HepG2 (cell line): Measurements from ENCODE around the gene XRCC5. TPM values are rescaled to one million over a fixed set of nuclear protein-coding genes. Genes with fewer than 3 reads are reported as not detected.

ENCODE experiments used
- ARID4A ChIP-seq: sonication (generic); formaldehyde crosslinking; IDR thresholded peaks from 2 replicates; pipeline ENCODE4 v1.5.0; 2020; ENCODE audit warnings: mild to moderate bottlenecking, missing genetic modification reagents, borderline replicate concordance
- HDAC2 ChIP-seq: sonication (generic); formaldehyde crosslinking; IDR thresholded peaks from 2 replicates; pipeline ENCODE4 v1.4.0; 2020; ENCODE audit warnings: missing genetic modification reagents
- HNRNPH1 ChIP-seq: fragments of 200-400 bp; formaldehyde crosslinking; optimal IDR thresholded peaks from 2 replicates; pipeline ENCODE3; 2017; ENCODE audit warnings: mild to moderate bottlenecking, low read depth, low read length
- LBX2 ChIP-seq: sonication (generic); formaldehyde crosslinking; IDR thresholded peaks from 2 replicates; pipeline ENCODE4 v1.5.0; 2020; ENCODE audit warnings: missing genetic modification reagents, mild to moderate bottlenecking, borderline replicate concordance
- NFIC ChIP-seq: IDR thresholded peaks from 2 replicates; pipeline ENCODE4 v1.6.1; 2012; ENCODE audit warnings: mild to moderate bottlenecking, low read length, inconsistent platforms
- PATZ1 ChIP-seq: sonication (generic); formaldehyde crosslinking; IDR thresholded peaks from 2 replicates; pipeline ENCODE4 v1.4.0; 2020; ENCODE audit warnings: missing genetic modification reagents
- REL ChIP-seq: sonication (generic); formaldehyde crosslinking; conservative IDR thresholded peaks from 2 replicates; pipeline ENCODE4 v1.8.0; 2022; ENCODE audit warnings: mild to moderate bottlenecking, missing genetic modification reagents, moderate library complexity
- SOX5 ChIP-seq: IDR thresholded peaks from 2 replicates; pipeline ENCODE4 v1.6.1; 2016; ENCODE audit warnings: borderline replicate concordance
- ZNF251 ChIP-seq: sonication (generic); formaldehyde crosslinking; IDR thresholded peaks from 2 replicates; pipeline ENCODE4 v1.9.0; 2021; ENCODE audit warnings: mild to moderate bottlenecking, missing genetic modification reagents
- ZNF558 ChIP-seq: sonication (generic); formaldehyde crosslinking; IDR thresholded peaks from 2 replicates; pipeline ENCODE4 v1.9.0; 2022; ENCODE audit warnings: mild to moderate bottlenecking, missing genetic modification reagents, borderline replicate concordance
- ZNF816 ChIP-seq: sonication (generic); formaldehyde crosslinking; IDR thresholded peaks from 2 replicates; pipeline ENCODE4 v1.8.0; 2022; ENCODE audit warnings: missing genetic modification reagents, mild to moderate bottlenecking, borderline replicate concordance
- polyA plus RNA-seq, 8 experiments: library from polyadenylated mRNA; depleted of rRNA in 3 of 8; stranded (reverse) in 7 of 8; unstranded in 1 of 8; fragments of >200 nt; fragmentation: Illumina TruSeq in 4 of 8; extraction: Trizol in 4 of 8; gene quantifications; 2 replicates each; pipeline versions ENCODE4 v1.2.1 to v1.2.3, GENCODE V29; 2011 to 2016; ENCODE audit warnings: low read depth in 4 of 8, missing spikeins in 1 of 8, mixed read lengths in 1 of 8; ENCODE audit not compliant: insufficient read depth in 1 of 8
- total RNA-seq, 5 experiments: library from RNA; depleted of rRNA; stranded (reverse); fragments of >200 nt; fragmentation: Illumina TruSeq; extraction: Trizol; gene quantifications; 2 replicates each; pipeline ENCODE4 v1.2.3, GENCODE V29; 2016; ENCODE audit warnings: low read depth in 1 of 5
- TF ChIP-seq, protein P1 (sequence below), 2 experiments: fragments of 450-650 bp in 1 of 2; sonication (generic) in 1 of 2; formaldehyde crosslinking in 1 of 2; IDR thresholded peaks; 2 replicates each; pipeline versions ENCODE4 v1.6.1 to v1.8.0; 2016 to 2022; ENCODE audit warnings: antibody characterized with exemption in 1 of 2, mild to moderate bottlenecking in 1 of 2, missing genetic modification reagents in 1 of 2

The XRCC5 gene
- total and polyA plus RNA-seq, 2 of the 13 experiments (the other 11 are each of a cell fraction or from before 2014, with no cell fraction given) = 264 to 454 TPM

- peak; percentile 63 for TF ChIP-seq PATZ1 (CRISPR knock-in tag)
- TF ChIP-seq ARID4A (CRISPR knock-in tag) = peak; percentile 56
- no peak for TF ChIP-seq NFIC
- TF ChIP-seq ZNF251 (CRISPR knock-in tag) = no peak
- TF ChIP-seq, protein P1, sequence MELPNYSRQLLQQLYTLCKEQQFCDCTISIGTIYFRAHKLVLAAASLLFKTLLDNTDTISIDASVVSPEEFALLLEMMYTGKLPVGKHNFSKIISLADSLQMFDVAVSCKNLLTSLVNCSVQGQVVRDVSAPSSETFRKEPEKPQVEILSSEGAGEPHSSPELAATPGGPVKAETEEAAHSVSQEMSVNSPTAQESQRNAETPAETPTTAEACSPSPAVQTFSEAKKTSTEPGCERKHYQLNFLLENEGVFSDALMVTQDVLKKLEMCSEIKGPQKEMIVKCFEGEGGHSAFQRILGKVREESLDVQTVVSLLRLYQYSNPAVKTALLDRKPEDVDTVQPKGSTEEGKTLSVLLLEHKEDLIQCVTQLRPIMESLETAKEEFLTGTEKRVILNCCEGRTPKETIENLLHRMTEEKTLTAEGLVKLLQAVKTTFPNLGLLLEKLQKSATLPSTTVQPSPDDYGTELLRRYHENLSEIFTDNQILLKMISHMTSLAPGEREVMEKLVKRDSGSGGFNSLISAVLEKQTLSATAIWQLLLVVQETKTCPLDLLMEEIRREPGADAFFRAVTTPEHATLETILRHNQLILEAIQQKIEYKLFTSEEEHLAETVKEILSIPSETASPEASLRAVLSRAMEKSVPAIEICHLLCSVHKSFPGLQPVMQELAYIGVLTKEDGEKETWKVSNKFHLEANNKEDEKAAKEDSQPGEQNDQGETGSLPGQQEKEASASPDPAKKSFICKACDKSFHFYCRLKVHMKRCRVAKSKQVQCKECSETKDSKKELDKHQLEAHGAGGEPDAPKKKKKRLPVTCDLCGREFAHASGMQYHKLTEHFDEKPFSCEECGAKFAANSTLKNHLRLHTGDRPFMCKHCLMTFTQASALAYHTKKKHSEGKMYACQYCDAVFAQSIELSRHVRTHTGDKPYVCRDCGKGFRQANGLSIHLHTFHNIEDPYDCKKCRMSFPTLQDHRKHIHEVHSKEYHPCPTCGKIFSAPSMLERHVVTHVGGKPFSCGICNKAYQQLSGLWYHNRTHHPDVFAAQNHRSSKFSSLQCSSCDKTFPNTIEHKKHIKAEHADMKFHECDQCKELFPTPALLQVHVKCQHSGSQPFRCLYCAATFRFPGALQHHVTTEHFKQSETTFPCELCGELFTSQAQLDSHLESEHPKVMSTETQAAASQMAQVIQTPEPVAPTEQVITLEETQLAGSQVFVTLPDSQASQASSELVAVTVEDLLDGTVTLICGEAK (IDR thresholded peaks at IDR 0.05) = no peak
- TF ChIP-seq, protein P1 (CRISPR knock-in tag; IDR thresholded peaks at IDR 0.05) = peak; percentile 64; the same call in 1 of the 2 replicates
- TF ChIP-seq LBX2 (CRISPR knock-in tag) = no peak
- TF ChIP-seq ZNF816 (CRISPR knock-in tag) = no peak
- peak; percentile 17; the same call in 1 of the 2 replicates for TF ChIP-seq HDAC2 (CRISPR knock-in tag)
- no peak for TF ChIP-seq REL (CRISPR knock-in tag)
- TF ChIP-seq HNRNPH1 = no peak
- peak; percentile 27; the same call in 1 of the 2 replicates for TF ChIP-seq SOX5 (CRISPR knock-in tag)
- no peak for TF ChIP-seq ZNF558
Measured at GRCh38 chr2:216083464-216084281, 25.5 kb upstream of the XRCC5 start (continued).
